CD4-positive, alpha-beta T cell treated with Interleukin-21 for 1 hour (primary cell): ENCODE measurements around the gene DHRS1.
A peak's percentile ranks its signal among the peaks of the same experiment; 100 is the strongest.

ENCODE experiments used
- DNase-seq: peaks from one replicate; pipeline ENCODE4 v3.0.0-alpha.2; 2020

Gene DHRS1

GRCh38 chr14:24280797-24281460 lies 18.7 kb downstream of the DHRS1 start:
- no peak for DNase-seq

GRCh38 chr14:24279301-24280186 lies 20.0 kb downstream of the DHRS1 start:
- DNase-seq: peak; percentile 72

- no peak for DNase-seq
Measured at GRCh38 chr14:24278424-24278823, 21.2 kb downstream of the DHRS1 start.

GRCh38 chr14:24277606-24278321 lies 21.8 kb downstream of the DHRS1 start:
- no peak for DNase-seq

GRCh38 chr14:24277071-24277470 lies 22.5 kb downstream of the DHRS1 start:
- DNase-seq: no peak

- DNase-seq: peak; percentile 71
Measured at GRCh38 chr14:24274101-24274543, 25.5 kb downstream of the DHRS1 start.

GRCh38 chr14:24273422-24273998 lies 26.1 kb downstream of the DHRS1 start:
- no peak for DNase-seq

GRCh38 chr14:24272467-24272866 lies 27.1 kb downstream of the DHRS1 start:
- no peak for DNase-seq

GRCh38 chr14:24271834-24272263 lies 27.7 kb downstream of the DHRS1 start:
- no peak for DNase-seq

GRCh38 chr14:24271134-24271833 lies 28.3 kb downstream of the DHRS1 start, which contains the start of gene RABGGTA:
Gene RABGGTA (minus strand): TSS chr14:24271597. CDS start chr14:24271115, 482 bp downstream.
- DNase-seq: peak; percentile 96

GRCh38 chr14:24270537-24271133 lies 28.9 kb downstream of the DHRS1 start:
- DNase-seq: no peak

GRCh38 chr14:24269910-24270536 lies 29.6 kb downstream of the DHRS1 start:
- DNase-seq: no peak

- DNase-seq: no peak
Measured at GRCh38 chr14:24269368-24269767, 30.2 kb downstream of the DHRS1 start.

GRCh38 chr14:24268225-24268624 lies 31.4 kb downstream of the DHRS1 start:
- DNase-seq: no peak

- DNase-seq: no peak
Measured at GRCh38 chr14:24267516-24267915, 32.1 kb downstream of the DHRS1 start.

GRCh38 chr14:24266344-24267244 lies 33.0 kb downstream of the DHRS1 start:
- no peak for DNase-seq

- DNase-seq: no peak
Measured at GRCh38 chr14:24264298-24264697, 35.3 kb downstream of the DHRS1 start.

- no peak for DNase-seq
Measured at GRCh38 chr14:24263848-24264247, 35.7 kb downstream of the DHRS1 start.

- DNase-seq: no peak
Measured at GRCh38 chr14:24262821-24263733, 36.5 kb downstream of the DHRS1 start, which contains the start of gene TGM1. Gene TGM1 (minus strand): TSS chr14:24263177. CDS start chr14:24262352, 825 bp downstream.
